Right lobe of liver (tissue), 6 donors: ENCODE measurements around the gene HACE1. TPM values are rescaled to one million over a fixed set of nuclear protein-coding genes. Genes with fewer than 3 reads are reported as not detected.
"Not testable (repeated sequence)": the region's sequence is repeated elsewhere in the genome, so short reads cannot be mapped to it uniquely, and the experiment has no call there.

Experiments used
- ATAC-seq, 4 donors: fragments of 200-7000 bp; cut with Tn5 transposase; one replicate each; pipeline ENCODE4 v1.9.1; 2020; ENCODE audit warnings: mild to moderate bottlenecking in 4 of 4, moderate library complexity in 4 of 4
- DNase-seq, 3 donors: peaks; one replicate each; pipeline ENCODE4 v3.0.0-alpha.2; 2020
- H3K27ac ChIP-seq, 3 donors: fragments of 200-600 bp; one replicate each; pipeline ENCODE4 v1.8.0; 2022
- H3K27me3 ChIP-seq, 2 donors: fragments of 200-600 bp; one replicate each; pipeline ENCODE4 v1.8.0; 2022
- H3K36me3 ChIP-seq, 4 donors: fragments of 200-600 bp; sonication (generic) in 1 of 4; one replicate each; pipeline versions ENCODE4 v1.5.1 to v1.8.0; 2017 to 2022; ENCODE audit warnings: control low read depth in 1 of 4
- H3K4me1 ChIP-seq, 4 donors: fragments of 200-600 bp; sonication (generic) in 1 of 4; one replicate each; pipeline versions ENCODE4 v1.5.1 to v1.8.0; 2017 to 2022; ENCODE audit warnings: control low read depth in 1 of 4
- H3K4me3 ChIP-seq, 3 donors: fragments of 200-600 bp; one replicate each; pipeline ENCODE4 v1.8.0; 2022
- H3K9me3 ChIP-seq, 4 donors: fragments of 200-600 bp; sonication (generic) in 1 of 4; one replicate each; pipeline versions ENCODE4 v1.5.1 to v1.8.0; 2017 to 2022; ENCODE audit warnings: control low read depth in 1 of 4
- POLR2A ChIP-seq: fragments of 450-650 bp; IDR thresholded peaks from one replicate; pipeline ENCODE4 v1.6.1; 2017; ENCODE audit warnings: antibody characterized with exemption, mild to moderate bottlenecking
- WGBS: methylation state at CpG from one replicate; pipeline ENCODE4 v1.1.6; 2018; ENCODE audit warnings: low coverage, low lambda C conversion rate; ENCODE audit not compliant: insufficient coverage; ENCODE audit errors: missing lambda C conversion rate; 5-methylcytosine and 5-hydroxymethylcytosine counted together
- intact Hi-C, 2 donors: fragments of 100-400 bp; cut with DNase I; formaldehyde crosslinking; loops; one replicate each; pipeline versions ENCODE4 v1.11.2 to v1.14.1; 2022
- total RNA-seq, 6 experiments: library from RNA; depleted of rRNA in 2 of 6; stranded (reverse); fragments of >200 nt in 2 of 6; fragmentation: NEBNext Ultra II Directional in 3 of 6; extraction: Animal tissue kit (Norgen Biotek cat#: 25700) in 3 of 6; gene quantifications; one replicate each; pipeline versions ENCODE4 v1.1.0 to v1.2.4, GENCODE V29; 2016 to 2023
- TF ChIP-seq, protein P1 (sequence below), 4 donors: fragments of 200-600 bp in 3 of 4; fragments of 450-650 bp in 1 of 4; IDR thresholded peaks; one replicate each; pipeline versions ENCODE4 v1.5.1 to v1.8.0; 2016 to 2022; ENCODE audit warnings: antibody characterized with exemption in 4 of 4, mild to moderate bottlenecking in 2 of 4
- donor health status: DM: no; HTN: yes; CAD: no.
- donor health status: DM: no; HTN: no; CAD: no.
- donor health status: DM: no; HTN: no; CAD: no.
- donor health status: DM: no; HTN: yes; CAD: no.
- donor health status: DM: no; HTN: yes; CAD: no.

Gene HACE1
- total RNA-seq, 6 experiments from 2014 or later, result 2.7 to 3.7 (median 3.1) TPM

DNA sequence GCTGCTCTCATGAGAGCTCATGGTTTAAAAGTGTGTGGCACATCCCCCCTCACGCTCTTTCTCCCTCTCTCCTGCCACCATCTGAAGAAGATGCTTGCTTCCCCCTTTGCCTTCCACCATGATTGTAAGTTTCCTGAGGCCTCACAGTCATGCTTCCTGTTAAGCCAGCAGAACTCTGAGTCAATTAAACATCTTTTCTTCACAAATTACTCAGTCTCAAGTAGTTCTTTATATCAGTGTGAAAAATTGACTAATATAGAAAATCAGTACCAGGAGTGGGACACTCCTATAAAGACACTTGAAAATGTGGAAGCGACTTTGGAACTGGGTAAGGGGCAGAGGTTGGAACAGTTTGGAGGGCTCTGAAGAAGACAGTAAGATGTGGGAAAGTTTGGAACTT, 45.0 kb downstream of the HACE1 start:
- 92% methylated on average over 1 of the region's 2 CpGs for WGBS
- intact Hi-C loops, result no loop called here

DNA sequence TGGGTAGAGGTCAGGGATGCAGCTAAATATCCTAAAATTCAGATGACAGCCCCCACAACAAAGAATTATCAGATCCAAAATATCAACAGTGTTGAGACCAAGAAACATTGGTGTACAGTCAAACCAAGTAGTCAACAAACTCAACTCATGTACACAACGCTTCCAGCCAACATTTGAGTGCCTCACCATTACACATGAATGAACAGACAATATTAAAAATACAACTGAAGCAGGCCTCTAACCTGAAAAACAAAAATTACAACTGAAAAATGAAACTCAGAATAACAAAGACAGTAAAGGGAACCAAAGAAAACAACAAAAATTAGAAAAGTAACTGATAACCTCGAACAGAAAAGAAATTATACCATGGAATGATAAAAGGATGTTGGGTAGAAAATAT, 46.2 kb downstream of the HACE1 start:
- H3K36me3 ChIP-seq, result no peaks in the 10 kb centered on the region
- ATAC-seq, result no peak
- no peak overlapping the region for H3K4me3 ChIP-seq
- intact Hi-C loops, result no loop called here
- no peaks in the 10 kb centered on the region for H3K9me3 ChIP-seq
- H3K27ac ChIP-seq, result no peak overlapping the region
- 94% methylated on average over 2 of the region's 2 CpGs for WGBS
- H3K4me1 ChIP-seq, result no peaks in the 10 kb centered on the region
- DNase-seq, result no peak
- TF ChIP-seq, protein P1, sequence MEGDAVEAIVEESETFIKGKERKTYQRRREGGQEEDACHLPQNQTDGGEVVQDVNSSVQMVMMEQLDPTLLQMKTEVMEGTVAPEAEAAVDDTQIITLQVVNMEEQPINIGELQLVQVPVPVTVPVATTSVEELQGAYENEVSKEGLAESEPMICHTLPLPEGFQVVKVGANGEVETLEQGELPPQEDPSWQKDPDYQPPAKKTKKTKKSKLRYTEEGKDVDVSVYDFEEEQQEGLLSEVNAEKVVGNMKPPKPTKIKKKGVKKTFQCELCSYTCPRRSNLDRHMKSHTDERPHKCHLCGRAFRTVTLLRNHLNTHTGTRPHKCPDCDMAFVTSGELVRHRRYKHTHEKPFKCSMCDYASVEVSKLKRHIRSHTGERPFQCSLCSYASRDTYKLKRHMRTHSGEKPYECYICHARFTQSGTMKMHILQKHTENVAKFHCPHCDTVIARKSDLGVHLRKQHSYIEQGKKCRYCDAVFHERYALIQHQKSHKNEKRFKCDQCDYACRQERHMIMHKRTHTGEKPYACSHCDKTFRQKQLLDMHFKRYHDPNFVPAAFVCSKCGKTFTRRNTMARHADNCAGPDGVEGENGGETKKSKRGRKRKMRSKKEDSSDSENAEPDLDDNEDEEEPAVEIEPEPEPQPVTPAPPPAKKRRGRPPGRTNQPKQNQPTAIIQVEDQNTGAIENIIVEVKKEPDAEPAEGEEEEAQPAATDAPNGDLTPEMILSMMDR (IDR thresholded peaks at IDR 0.05), result no peak
- TF ChIP-seq POLR2A, result no peak
- H3K27me3 ChIP-seq, result no peaks in the 10 kb centered on the region

More for the DNA sequence above, 45.0 kb downstream of the HACE1 start:
- DNase-seq (no peak), ATAC-seq (no peak)
- TF ChIP-seq, protein P1 (IDR thresholded peaks at IDR 0.05), result no peak
- no peak for TF ChIP-seq POLR2A
- Histone ChIP-seq H3K27me3 (no peaks in the 10 kb centered on the region), H3K36me3 (no peaks in the 10 kb centered on the region), H3K4me3 (no peak overlapping the region), H3K4me1 (no peaks in the 10 kb centered on the region), H3K9me3 (no peaks in the 10 kb centered on the region), H3K27ac (no peak overlapping the region)

DNA sequence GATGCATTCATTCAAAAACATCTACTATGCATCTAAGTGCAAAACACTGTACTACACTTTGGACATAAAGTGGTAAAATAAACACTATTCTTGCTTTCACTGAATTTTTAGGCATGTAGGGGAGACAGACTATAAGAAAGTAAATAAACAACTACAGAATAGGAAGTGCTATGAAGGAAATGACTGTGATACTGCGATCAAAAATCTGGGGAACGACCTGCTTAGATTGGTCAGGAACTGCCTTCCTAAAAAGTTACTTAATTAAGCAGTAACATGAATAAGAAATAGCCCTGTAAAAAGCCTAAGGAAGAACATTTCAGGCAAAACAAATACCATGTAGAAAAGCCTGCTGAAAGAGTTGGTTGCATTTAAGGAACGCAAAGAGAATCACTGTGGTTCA, 50.6 kb downstream of the HACE1 start:
- DNase-seq, result no peak
- Histone ChIP-seq H3K9me3 (no peaks in the 10 kb centered on the region), H3K4me3 (no peak overlapping the region), H3K36me3 (no peaks in the 10 kb centered on the region), H3K4me1 (no peaks in the 10 kb centered on the region), H3K27ac (no peak overlapping the region), H3K27me3 (no peaks in the 10 kb centered on the region)
- no peak for TF ChIP-seq POLR2A
- TF ChIP-seq, protein P1 (IDR thresholded peaks at IDR 0.05), result no peak
- WGBS, result 82% methylated on average over 3 of the region's 3 CpGs
- ATAC-seq, result no peak
- intact Hi-C loops, result no loop called here

DNA sequence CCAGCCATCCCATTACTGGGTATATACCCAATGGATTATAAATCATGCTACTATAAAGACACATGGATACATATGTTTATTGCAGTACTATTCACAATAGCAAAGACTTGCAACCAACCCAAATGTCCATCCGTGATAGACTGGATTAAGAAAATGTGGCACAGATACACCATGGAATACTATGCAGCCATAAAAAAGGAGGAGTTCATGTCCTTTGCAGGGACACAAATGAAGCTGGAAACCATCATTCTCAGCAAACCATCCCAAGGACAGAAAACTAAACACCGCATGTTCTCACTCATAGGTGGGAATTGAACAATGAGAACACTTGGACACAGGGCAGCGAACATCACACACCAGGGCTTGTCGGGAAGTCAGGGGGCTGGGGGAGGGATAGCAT, 54.4 kb downstream of the HACE1 start:
- WGBS, result 100% methylated on average over 2 of the region's 4 CpGs

DNA sequence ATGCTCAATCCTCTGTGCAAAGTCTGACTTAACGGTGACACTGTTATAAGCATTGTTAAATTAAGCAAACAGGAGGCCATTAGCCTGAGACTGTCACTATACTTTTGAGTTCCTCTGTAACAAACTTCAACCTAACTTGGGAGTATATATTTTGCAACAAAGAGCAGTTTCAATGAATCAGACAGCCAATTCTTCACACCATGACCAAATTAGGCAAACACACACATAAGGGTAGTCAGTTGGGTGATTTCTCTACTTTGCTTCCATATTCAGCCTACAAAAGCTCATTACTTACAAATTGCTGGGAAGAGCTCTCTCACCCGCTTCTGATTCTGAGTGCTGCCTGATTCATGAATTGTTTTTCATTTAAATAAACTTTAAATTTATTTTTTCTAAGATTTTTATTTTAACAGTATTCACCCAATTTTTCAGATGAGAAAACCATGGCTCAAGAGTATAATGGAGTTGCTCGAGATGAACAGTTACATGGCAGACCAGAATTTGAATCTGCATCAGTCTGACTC, 60.5 kb downstream of the HACE1 start:
- TF ChIP-seq, protein P1 (IDR thresholded peaks at IDR 0.05), result no peak
- no peak for TF ChIP-seq POLR2A
- H3K27me3 ChIP-seq, result no peaks in the 10 kb centered on the region
- H3K9me3 ChIP-seq, result no peaks in the 10 kb centered on the region
- DNase-seq (no peak), ATAC-seq (no peak)
- no peaks in the 10 kb centered on the region for H3K36me3 ChIP-seq
- no peak overlapping the region for H3K27ac ChIP-seq
- no peaks in the 10 kb centered on the region for H3K4me1 ChIP-seq
- intact Hi-C loops, result no loop called here
- no peak overlapping the region for H3K4me3 ChIP-seq
- WGBS, result 100% methylated on average over 3 of the region's 3 CpGs

More for the DNA sequence above, 54.4 kb downstream of the HACE1 start:
- H3K27me3 ChIP-seq, intact Hi-C loops, ATAC-seq, H3K27ac ChIP-seq, H3K4me1 ChIP-seq, DNase-seq, H3K9me3 ChIP-seq, H3K4me3 ChIP-seq, H3K36me3 ChIP-seq: not testable (repeated sequence)
